ENCODE results near the gene DVL2. TPM values are rescaled to one million over a fixed set of nuclear protein-coding genes. Genes with fewer than 3 reads are reported as not detected.

DVL2 gene
- polyA plus RNA-seq, 2 donors: 20.8 to 32.2 TPM

- H3K4me1 ChIP-seq (ENCODE audit: control insufficient read depth in 2 of 2, insufficient read depth in 2 of 2, low read length in 1 of 2): peaks cover 0 to 14% of the 10 kb centered on the region in 2 donors
- 0 to 1% methylated on average over 65 to 72 of the region's 72 CpGs for WGBS, 2 donors
Measured at GRCh38 chr17:7239091-7240027, 5.0 kb upstream of the DVL2 start, which contains the start of gene PHF23. TSS of gene PHF23 (minus strand) at chr17:7239457. CDS start at chr17:7239279, 178 bp downstream.

GRCh38 chr17:7238420-7239090 lies 4.2 kb upstream of the DVL2 start:
- H3K9me3 ChIP-seq (ENCODE audit: control insufficient read depth in 2 of 2, insufficient read depth in 1 of 2, low read depth in 1 of 2, low read length in 1 of 2): no peaks in the 10 kb centered on the region
- WGBS, 2 donors: 1% methylated on average over 34 to 38 of the region's 39 CpGs
- H3K27ac ChIP-seq (ENCODE audit: low read depth in 2 of 2, low read length in 1 of 2): peak overlapping the region; percentile 95 to 98
- no peaks in the 10 kb centered on the region for H3K27me3 ChIP-seq (ENCODE audit: control insufficient read depth in 1 of 2, insufficient read depth in 2 of 2, low read length in 2 of 2)
- H3K4me1 ChIP-seq (ENCODE audit: control insufficient read depth in 2 of 2, insufficient read depth in 2 of 2, low read length in 1 of 2): peaks cover 0 to 14% of the 10 kb centered on the region in 2 donors
- H3K36me3 ChIP-seq (ENCODE audit: control insufficient read depth in 2 of 2, insufficient read depth in 2 of 2, low read length in 1 of 2): peaks cover 4 to 10% of the 10 kb centered on the region in 2 donors
- peak overlapping the region; percentile 86 to 87 for H3K4me3 ChIP-seq (ENCODE audit: low read depth in 1 of 2, low read length in 2 of 2)

More at GRCh38 chr17:7239091-7240027, 5.0 kb upstream of the DVL2 start, which contains the start of gene PHF23:
- no peaks in the 10 kb centered on the region for H3K27me3 ChIP-seq (ENCODE audit: control insufficient read depth in 1 of 2, insufficient read depth in 2 of 2, low read length in 2 of 2)
- H3K4me3 ChIP-seq (ENCODE audit: low read depth in 1 of 2, low read length in 2 of 2): peak within 1 kb of the TSS; percentile 86 to 87
- H3K9me3 ChIP-seq (ENCODE audit: control insufficient read depth in 2 of 2, insufficient read depth in 1 of 2, low read depth in 1 of 2, low read length in 1 of 2): no peaks in the 10 kb centered on the region
- peak within 1 kb of the TSS; percentile 95 to 98 for H3K27ac ChIP-seq (ENCODE audit: low read depth in 2 of 2, low read length in 1 of 2)
- peaks cover 4 to 10% of the 10 kb centered on the region in 2 donors for H3K36me3 ChIP-seq (ENCODE audit: control insufficient read depth in 2 of 2, insufficient read depth in 2 of 2, low read length in 1 of 2)

- Histone ChIP-seq H3K36me3 (ENCODE audit: control insufficient read depth in 2 of 2, insufficient read depth in 2 of 2, low read length in 1 of 2) (peaks cover 4 to 10% of the 10 kb centered on the region in 2 donors), H3K4me3 (ENCODE audit: low read depth in 1 of 2, low read length in 2 of 2) (peak overlapping the region; percentile 86 to 87), H3K9me3 (ENCODE audit: control insufficient read depth in 2 of 2, insufficient read depth in 1 of 2, low read depth in 1 of 2, low read length in 1 of 2) (no peaks in the 10 kb centered on the region), H3K4me1 (ENCODE audit: control insufficient read depth in 2 of 2, insufficient read depth in 2 of 2, low read length in 1 of 2) (peaks cover 0 to 11% of the 10 kb centered on the region in 2 donors), H3K27ac (ENCODE audit: low read depth in 2 of 2, low read length in 1 of 2) (peak overlapping the region; percentile 95 to 98), H3K27me3 (ENCODE audit: control insufficient read depth in 1 of 2, insufficient read depth in 2 of 2, low read length in 2 of 2) (no peaks in the 10 kb centered on the region)
- 1% methylated on average over 49 to 72 of the region's 73 CpGs for WGBS, 2 donors
Measured at GRCh38 chr17:7237761-7238419, 3.6 kb upstream of the DVL2 start.

GRCh38 chr17:7237266-7237760 lies 3.0 kb upstream of the DVL2 start:
- WGBS, 2 donors: 17 to 22% methylated on average over 6 of the region's 6 CpGs
- Histone ChIP-seq H3K4me1 (ENCODE audit: control insufficient read depth in 2 of 2, insufficient read depth in 2 of 2, low read length in 1 of 2) (peaks cover 0 to 11% of the 10 kb centered on the region in 2 donors), H3K4me3 (ENCODE audit: low read depth in 1 of 2, low read length in 2 of 2) (peak overlapping the region; percentile 86 to 87), H3K27me3 (ENCODE audit: control insufficient read depth in 1 of 2, insufficient read depth in 2 of 2, low read length in 2 of 2) (no peaks in the 10 kb centered on the region), H3K27ac (ENCODE audit: low read depth in 2 of 2, low read length in 1 of 2) (peak overlapping the region; percentile 95 to 98), H3K9me3 (ENCODE audit: control insufficient read depth in 2 of 2, insufficient read depth in 1 of 2, low read depth in 1 of 2, low read length in 1 of 2) (no peaks in the 10 kb centered on the region), H3K36me3 (ENCODE audit: control insufficient read depth in 2 of 2, insufficient read depth in 2 of 2, low read length in 1 of 2) (peaks cover 4 to 10% of the 10 kb centered on the region in 2 donors)

- Histone ChIP-seq H3K27ac (ENCODE audit: low read depth in 2 of 2, low read length in 1 of 2) (peak overlapping the region; percentile 95 to 98), H3K4me3 (ENCODE audit: low read depth in 1 of 2, low read length in 2 of 2) (no peak overlapping the region), H3K36me3 (ENCODE audit: control insufficient read depth in 2 of 2, insufficient read depth in 2 of 2, low read length in 1 of 2) (peaks cover 4 to 10% of the 10 kb centered on the region in 2 donors), H3K27me3 (ENCODE audit: control insufficient read depth in 1 of 2, insufficient read depth in 2 of 2, low read length in 2 of 2) (no peaks in the 10 kb centered on the region), H3K4me1 (ENCODE audit: control insufficient read depth in 2 of 2, insufficient read depth in 2 of 2, low read length in 1 of 2) (peaks cover 0 to 11% of the 10 kb centered on the region in 2 donors), H3K9me3 (ENCODE audit: control insufficient read depth in 2 of 2, insufficient read depth in 1 of 2, low read depth in 1 of 2, low read length in 1 of 2) (no peaks in the 10 kb centered on the region)
- WGBS, 2 donors: 81 to 83% methylated on average over 6 of the region's 6 CpGs
Measured at GRCh38 chr17:7236808-7237207, 2.5 kb upstream of the DVL2 start.

GRCh38 chr17:7235693-7236665 lies 1.7 kb upstream of the DVL2 start:
- H3K36me3 ChIP-seq (ENCODE audit: control insufficient read depth in 2 of 2, insufficient read depth in 2 of 2, low read length in 1 of 2): peaks cover 4 to 10% of the 10 kb centered on the region in 2 donors
- H3K27me3 ChIP-seq (ENCODE audit: control insufficient read depth in 1 of 2, insufficient read depth in 2 of 2, low read length in 2 of 2): no peaks in the 10 kb centered on the region
- WGBS, 2 donors: 71 to 76% methylated on average over 22 of the region's 22 CpGs
- peak overlapping the region in 1 of 2 donors; percentile 56 for H3K27ac ChIP-seq (ENCODE audit: low read depth in 2 of 2, low read length in 1 of 2)
- H3K4me1 ChIP-seq (ENCODE audit: control insufficient read depth in 2 of 2, insufficient read depth in 2 of 2, low read length in 1 of 2): peaks cover 0 to 7% of the 10 kb centered on the region in 2 donors
- H3K4me3 ChIP-seq (ENCODE audit: low read depth in 1 of 2, low read length in 2 of 2): no peak overlapping the region
- H3K9me3 ChIP-seq (ENCODE audit: control insufficient read depth in 2 of 2, insufficient read depth in 1 of 2, low read depth in 1 of 2, low read length in 1 of 2): no peaks in the 10 kb centered on the region

GRCh38 chr17:7233701-7234082 lies 625 bp downstream of the DVL2 start:
- WGBS, 2 donors: 0 to 1% methylated on average over 9 of the region's 9 CpGs
- Histone ChIP-seq H3K27me3 (ENCODE audit: control insufficient read depth in 1 of 2, insufficient read depth in 2 of 2, low read length in 2 of 2) (no peaks in the 10 kb centered on the region), H3K4me1 (ENCODE audit: control insufficient read depth in 2 of 2, insufficient read depth in 2 of 2, low read length in 1 of 2) (peaks cover 3 to 15% of the 10 kb centered on the region in 2 donors), H3K4me3 (ENCODE audit: low read depth in 1 of 2, low read length in 2 of 2) (peak overlapping the region; percentile 64 to 82), H3K9me3 (ENCODE audit: control insufficient read depth in 2 of 2, insufficient read depth in 1 of 2, low read depth in 1 of 2, low read length in 1 of 2) (no peaks in the 10 kb centered on the region), H3K27ac (ENCODE audit: low read depth in 2 of 2, low read length in 1 of 2) (peak overlapping the region; percentile 82 to 95), H3K36me3 (ENCODE audit: control insufficient read depth in 2 of 2, insufficient read depth in 2 of 2, low read length in 1 of 2) (peaks cover 2 to 25% of the 10 kb centered on the region in 2 donors)

- no peak overlapping the region for H3K4me3 ChIP-seq (ENCODE audit: low read depth in 1 of 2, low read length in 2 of 2)
- no peak overlapping the region for H3K27ac ChIP-seq (ENCODE audit: low read depth in 2 of 2, low read length in 1 of 2)
- peaks cover 2 to 30% of the 10 kb centered on the region in 2 donors for H3K36me3 ChIP-seq (ENCODE audit: control insufficient read depth in 2 of 2, insufficient read depth in 2 of 2, low read length in 1 of 2)
- WGBS, 2 donors: 62 to 75% methylated on average over 5 of the region's 5 CpGs
- H3K9me3 ChIP-seq (ENCODE audit: control insufficient read depth in 2 of 2, insufficient read depth in 1 of 2, low read depth in 1 of 2, low read length in 1 of 2): no peaks in the 10 kb centered on the region
- peaks cover 10 to 15% of the 10 kb centered on the region in 2 donors for H3K4me1 ChIP-seq (ENCODE audit: control insufficient read depth in 2 of 2, insufficient read depth in 2 of 2, low read length in 1 of 2)
- no peaks in the 10 kb centered on the region for H3K27me3 ChIP-seq (ENCODE audit: control insufficient read depth in 1 of 2, insufficient read depth in 2 of 2, low read length in 2 of 2)
Measured at GRCh38 chr17:7232114-7232513, 2.2 kb downstream of the DVL2 start.
